Vagina (tissue), 2 donors: ENCODE results near the gene TEX2. TPM values are rescaled to one million over a fixed set of nuclear protein-coding genes. Genes with fewer than 3 reads are reported as not detected.

Source experiments
- DNase-seq, 2 donors: peaks; one replicate each; pipeline ENCODE4 v3.0.0-alpha.2; 2017; ENCODE audit errors: extremely low spot score in 2 of 2
- H3K27ac ChIP-seq: fragments of 200-600 bp; sonication (generic); one replicate; pipeline ENCODE4 v1.5.1; 2019
- H3K27me3 ChIP-seq: fragments of 200-600 bp; sonication (generic); one replicate; pipeline ENCODE4 v1.5.1; 2019
- H3K36me3 ChIP-seq, 2 donors: fragments of 200-600 bp; sonication (generic); one replicate each; pipeline ENCODE4 v1.5.1; 2017 to 2019
- H3K4me1 ChIP-seq: fragments of 200-600 bp; sonication (generic); one replicate; pipeline ENCODE4 v1.5.1; 2019
- H3K4me3 ChIP-seq, 2 donors: fragments of 200-600 bp; sonication (generic); 1 replicate in 1 of 2; 2 replicates in 1 of 2; pipeline ENCODE4 v1.5.1; 2016 to 2019
- H3K9me3 ChIP-seq: fragments of 200-600 bp; sonication (generic); one replicate; pipeline ENCODE4 v1.5.1; 2019
- POLR2A ChIP-seq, 2 donors: fragments of 450-650 bp; IDR thresholded peaks; one replicate each; pipeline ENCODE4 v1.6.1; 2017; ENCODE audit warnings: antibody characterized with exemption in 2 of 2, mild to moderate bottlenecking in 2 of 2, moderate library complexity in 2 of 2
- POLR2AphosphoS5 ChIP-seq, 2 donors: sonication (generic); formaldehyde crosslinking; IDR thresholded peaks; one replicate each; pipeline ENCODE4 v1.9.0; 2017; ENCODE audit warnings: antibody characterized with exemption in 2 of 2, mild to moderate bottlenecking in 2 of 2, low read depth in 1 of 2; ENCODE audit not compliant: insufficient read depth in 1 of 2
- intact Hi-C: fragments of 100-400 bp; cut with DNase I; formaldehyde crosslinking; loops from one replicate; pipeline ENCODE4 v1.15.1; 2023
- total RNA-seq: library from RNA; depleted of rRNA; stranded (reverse); fragments of >200 nt; gene quantifications from one replicate; pipeline ENCODE4 v1.2.3, GENCODE V29; 2016
- TF ChIP-seq, protein P1 (sequence below), 3 experiments: fragments of 450-650 bp in 2 of 3; fragments of 200-600 bp in 1 of 3; sonication (generic) in 1 of 3; IDR thresholded peaks; one replicate each; pipeline ENCODE4 v1.5.1; 2017 to 2019; ENCODE audit warnings: antibody characterized with exemption in 3 of 3, mild to moderate bottlenecking in 2 of 3, moderate library complexity in 2 of 3

TEX2 gene
- total RNA-seq, 1 donor from 2014 or later = 32.4 TPM

DNA sequence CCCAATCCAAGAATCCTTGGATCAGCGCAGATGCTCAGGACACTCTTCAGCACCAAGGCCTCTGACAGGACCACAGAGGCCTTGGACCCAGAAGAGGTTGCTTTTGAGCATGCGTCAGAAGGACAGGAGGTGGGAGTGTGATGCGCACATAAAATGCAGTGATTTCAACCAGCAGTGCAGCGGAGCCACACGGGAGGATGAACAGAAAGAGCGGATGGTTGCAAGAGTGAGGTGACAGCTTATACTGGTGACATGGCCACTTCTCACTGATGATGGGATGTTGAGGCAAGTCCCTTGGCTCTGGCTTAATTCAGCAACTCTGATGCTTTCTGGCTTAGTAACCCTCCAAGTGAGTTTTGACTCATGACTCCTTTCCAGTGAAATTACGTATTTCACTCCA lies 107.9 kb downstream of the TEX2 start:
- Histone ChIP-seq H3K9me3 (no peaks in the 10 kb centered on the region), H3K36me3 (peaks cover 0 to 10% of the 10 kb centered on the region in 2 donors), H3K4me1 (peaks cover 45% of the 10 kb centered on the region), H3K27me3 (no peaks in the 10 kb centered on the region), H3K27ac (peak overlapping the region; percentile 56), H3K4me3 (no peak overlapping the region)
- TF ChIP-seq POLR2AphosphoS5 (IDR thresholded peaks at IDR 0.05; ENCODE audit: insufficient read depth in 1 of 2, low read depth in 1 of 2) (no peak), POLR2A (IDR thresholded peaks at IDR 0.05) (no peak)
- TF ChIP-seq, protein P1, sequence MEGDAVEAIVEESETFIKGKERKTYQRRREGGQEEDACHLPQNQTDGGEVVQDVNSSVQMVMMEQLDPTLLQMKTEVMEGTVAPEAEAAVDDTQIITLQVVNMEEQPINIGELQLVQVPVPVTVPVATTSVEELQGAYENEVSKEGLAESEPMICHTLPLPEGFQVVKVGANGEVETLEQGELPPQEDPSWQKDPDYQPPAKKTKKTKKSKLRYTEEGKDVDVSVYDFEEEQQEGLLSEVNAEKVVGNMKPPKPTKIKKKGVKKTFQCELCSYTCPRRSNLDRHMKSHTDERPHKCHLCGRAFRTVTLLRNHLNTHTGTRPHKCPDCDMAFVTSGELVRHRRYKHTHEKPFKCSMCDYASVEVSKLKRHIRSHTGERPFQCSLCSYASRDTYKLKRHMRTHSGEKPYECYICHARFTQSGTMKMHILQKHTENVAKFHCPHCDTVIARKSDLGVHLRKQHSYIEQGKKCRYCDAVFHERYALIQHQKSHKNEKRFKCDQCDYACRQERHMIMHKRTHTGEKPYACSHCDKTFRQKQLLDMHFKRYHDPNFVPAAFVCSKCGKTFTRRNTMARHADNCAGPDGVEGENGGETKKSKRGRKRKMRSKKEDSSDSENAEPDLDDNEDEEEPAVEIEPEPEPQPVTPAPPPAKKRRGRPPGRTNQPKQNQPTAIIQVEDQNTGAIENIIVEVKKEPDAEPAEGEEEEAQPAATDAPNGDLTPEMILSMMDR (IDR thresholded peaks at IDR 0.05) = no peak
- no peak for DNase-seq
- intact Hi-C loops = no loop called here

DNA sequence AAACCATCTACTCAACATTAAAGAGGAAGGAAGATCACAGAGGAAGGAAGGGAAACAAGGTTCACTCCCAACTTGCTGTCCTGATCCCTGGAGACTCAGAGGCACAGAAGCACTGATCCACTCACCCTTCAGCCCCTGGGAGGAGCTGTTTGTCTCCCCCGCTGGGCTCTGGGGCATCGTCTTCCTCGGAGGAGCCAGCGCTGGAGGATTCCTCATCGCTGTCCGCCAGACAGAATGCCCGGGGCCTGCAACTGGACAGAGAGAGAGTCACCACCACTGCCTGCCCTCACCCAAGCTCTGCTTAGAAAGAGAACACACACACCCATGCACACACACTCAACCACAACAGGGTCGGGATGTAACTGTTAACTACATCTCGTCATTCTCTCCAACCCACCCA lies 108.3 kb downstream of the TEX2 start:
- H3K4me3 ChIP-seq = no peak overlapping the region
- H3K4me1 ChIP-seq = peaks cover 40% of the 10 kb centered on the region
- no peaks in the 10 kb centered on the region for H3K9me3 ChIP-seq
- peak overlapping the region; percentile 56 for H3K27ac ChIP-seq
- DNase-seq = no peak
- H3K27me3 ChIP-seq = no peaks in the 10 kb centered on the region
- TF ChIP-seq POLR2AphosphoS5 (IDR thresholded peaks at IDR 0.05; ENCODE audit: insufficient read depth in 1 of 2, low read depth in 1 of 2) (no peak), POLR2A (IDR thresholded peaks at IDR 0.05) (no peak)
- TF ChIP-seq, protein P1 (IDR thresholded peaks at IDR 0.05) = no peak
- H3K36me3 ChIP-seq = peaks cover 0 to 10% of the 10 kb centered on the region in 2 donors
- intact Hi-C loops = no loop called here

DNA sequence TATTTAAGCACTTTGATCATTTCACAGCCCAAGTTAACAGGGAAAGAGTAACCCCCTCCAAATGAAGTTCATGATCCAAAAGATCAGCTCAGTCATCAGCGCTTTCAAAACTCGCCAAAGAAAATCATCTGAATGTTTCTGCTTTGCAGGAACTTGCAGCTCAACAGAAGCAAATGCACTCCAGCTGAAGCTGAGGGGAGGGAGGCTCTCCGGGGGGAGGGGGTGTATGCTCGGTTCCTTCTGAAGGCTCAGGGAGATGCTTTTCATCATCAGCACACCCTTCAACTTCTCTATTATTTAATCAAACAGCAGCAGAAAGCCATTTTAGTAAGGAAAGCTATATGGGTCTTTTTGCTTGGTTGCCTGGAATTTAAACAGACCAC lies 108.8 kb downstream of the TEX2 start:
- Histone ChIP-seq H3K36me3 (peaks cover 0 to 10% of the 10 kb centered on the region in 2 donors), H3K27me3 (no peaks in the 10 kb centered on the region), H3K9me3 (no peaks in the 10 kb centered on the region), H3K4me1 (peaks cover 36% of the 10 kb centered on the region), H3K27ac (peak overlapping the region; percentile 56), H3K4me3 (no peak overlapping the region)
- intact Hi-C loops = no loop called here
- DNase-seq = no peak
- TF ChIP-seq, protein P1 (IDR thresholded peaks at IDR 0.05) = no peak
- TF ChIP-seq POLR2A (IDR thresholded peaks at IDR 0.05) = no peak
- TF ChIP-seq POLR2AphosphoS5 (IDR thresholded peaks at IDR 0.05; ENCODE audit: insufficient read depth in 1 of 2, low read depth in 1 of 2) = no peak

DNA sequence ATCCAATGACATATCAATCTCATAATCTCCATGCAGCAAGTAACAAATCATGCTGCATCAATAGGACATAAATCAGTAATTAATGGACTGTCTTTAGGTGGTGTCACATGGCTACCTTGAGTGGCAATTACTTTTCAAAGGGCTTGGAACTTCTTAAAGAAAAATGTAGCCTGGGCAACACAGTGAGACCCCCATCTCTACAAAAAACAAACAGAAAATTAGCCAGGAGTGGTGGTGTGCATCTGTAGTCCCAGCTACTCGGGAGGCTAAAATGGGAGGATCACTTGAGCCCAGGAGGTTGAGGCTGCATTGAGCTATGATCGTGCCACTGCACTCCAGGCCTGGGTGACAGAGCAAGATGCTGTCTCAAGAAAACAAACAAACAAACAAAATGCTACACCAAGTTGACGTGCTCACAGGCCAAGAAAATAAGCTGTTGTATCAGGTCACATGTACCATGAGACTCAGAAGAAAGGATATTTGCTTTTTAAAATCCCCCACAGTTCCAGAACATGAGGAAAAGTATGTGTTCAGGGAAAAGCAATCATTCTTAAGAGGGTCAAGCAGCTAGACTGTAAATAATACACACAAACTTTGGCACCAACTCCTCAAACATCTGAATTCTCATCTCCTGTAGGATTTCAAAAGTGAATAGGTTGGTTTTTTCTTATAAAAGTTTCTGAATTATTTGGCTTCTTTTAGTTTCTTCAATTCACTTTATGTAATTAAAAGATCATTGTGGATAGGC lies 109.3 kb downstream of the TEX2 start:
- DNase-seq = no peak
- Histone ChIP-seq H3K27me3 (no peaks in the 10 kb centered on the region), H3K4me3 (no peak overlapping the region), H3K36me3 (peaks cover 0 to 10% of the 10 kb centered on the region in 2 donors), H3K4me1 (peaks cover 32% of the 10 kb centered on the region), H3K27ac (no peak overlapping the region), H3K9me3 (no peaks in the 10 kb centered on the region)
- intact Hi-C loops = no loop called here
- no peak for TF ChIP-seq POLR2AphosphoS5 (IDR thresholded peaks at IDR 0.05; ENCODE audit: insufficient read depth in 1 of 2, low read depth in 1 of 2)
- no peak for TF ChIP-seq POLR2A (IDR thresholded peaks at IDR 0.05)
- TF ChIP-seq, protein P1 (IDR thresholded peaks at IDR 0.05) = no peak

DNA sequence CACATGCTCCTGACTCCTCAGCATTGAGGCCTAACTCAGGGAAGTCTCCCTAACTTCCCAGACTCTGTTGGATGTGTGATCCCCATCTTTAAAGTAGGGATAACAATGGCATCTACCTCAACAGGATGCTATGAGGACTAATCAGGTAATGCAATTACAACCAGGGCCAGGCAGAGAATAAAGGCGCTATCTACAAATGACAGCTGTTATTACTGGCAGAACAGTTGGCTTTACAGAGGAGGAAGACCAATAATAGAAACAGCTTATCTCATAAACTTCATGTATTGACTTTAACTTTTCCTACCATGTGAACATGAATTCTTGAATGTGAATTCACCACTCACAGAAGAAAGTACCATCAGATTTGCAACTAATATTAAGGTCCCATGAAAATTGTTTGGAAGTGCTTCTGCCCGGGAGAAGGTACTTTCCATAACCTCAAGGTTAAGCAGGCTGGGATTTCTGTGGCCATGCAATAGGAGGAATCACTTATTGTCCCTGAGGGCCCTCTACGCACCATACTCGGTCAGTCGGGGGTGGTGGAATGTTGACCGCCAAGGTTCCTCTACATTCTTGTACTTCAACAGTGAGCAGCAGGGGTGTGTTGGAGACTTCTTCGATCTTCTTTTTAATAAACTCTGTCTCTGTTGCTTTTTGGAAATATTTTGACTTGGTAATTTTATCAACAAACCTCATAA lies 110.5 kb downstream of the TEX2 start:
- intact Hi-C loops = no loop called here
- H3K27ac ChIP-seq = no peak overlapping the region
- peaks cover 0 to 10% of the 10 kb centered on the region in 2 donors for H3K36me3 ChIP-seq
- no peaks in the 10 kb centered on the region for H3K27me3 ChIP-seq
- TF ChIP-seq, protein P1 (IDR thresholded peaks at IDR 0.05) = no peak
- no peak for TF ChIP-seq POLR2A (IDR thresholded peaks at IDR 0.05)
- no peak for TF ChIP-seq POLR2AphosphoS5 (IDR thresholded peaks at IDR 0.05; ENCODE audit: insufficient read depth in 1 of 2, low read depth in 1 of 2)
- H3K4me1 ChIP-seq = peaks cover 42% of the 10 kb centered on the region
- no peaks in the 10 kb centered on the region for H3K9me3 ChIP-seq
- no peak overlapping the region for H3K4me3 ChIP-seq
- no peak for DNase-seq
